NCI-H1092 treated with DMSO at 0.1 percent for 48 hours (cell line): ENCODE data around the gene LRFN4.
"Not testable (repeated sequence)": the region's sequence is repeated elsewhere in the genome, so short reads cannot be mapped to it uniquely, and the experiment has no call there.

Source experiments
- DNase-seq: peaks from one replicate; lab custom pipeline; 2025; lab: John Stamatoyannopoulos, UW

LRFN4 gene

GRCh38 chr11:66856496-66857233 lies at the start of gene LRFN4:
TSS of gene LRFN4 (plus strand) at chr11:66857064. CDS start at chr11:66857745, 681 bp downstream.
- peak; percentile 80 for DNase-seq

DNA sequence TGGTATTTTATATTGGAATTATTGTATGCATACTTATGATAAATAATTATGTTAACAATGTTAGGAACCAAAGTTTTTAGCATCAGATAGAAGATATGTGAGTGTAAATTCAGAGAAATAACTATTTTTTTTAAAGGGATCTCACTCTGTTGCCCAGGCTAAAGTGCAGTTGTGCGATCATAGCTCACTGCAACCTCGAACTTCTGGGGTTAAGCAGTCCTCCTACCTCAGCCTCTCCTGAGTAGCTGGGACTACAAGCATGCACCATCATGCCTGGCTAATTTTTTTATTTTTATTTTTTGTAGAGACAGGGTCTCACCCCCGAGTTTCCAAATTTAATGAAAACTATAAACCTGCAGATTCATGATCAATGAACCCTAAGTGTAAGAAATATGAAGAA lies 47.3 kb upstream of the LRFN4 start:
- DNase-seq: no peak

DNA sequence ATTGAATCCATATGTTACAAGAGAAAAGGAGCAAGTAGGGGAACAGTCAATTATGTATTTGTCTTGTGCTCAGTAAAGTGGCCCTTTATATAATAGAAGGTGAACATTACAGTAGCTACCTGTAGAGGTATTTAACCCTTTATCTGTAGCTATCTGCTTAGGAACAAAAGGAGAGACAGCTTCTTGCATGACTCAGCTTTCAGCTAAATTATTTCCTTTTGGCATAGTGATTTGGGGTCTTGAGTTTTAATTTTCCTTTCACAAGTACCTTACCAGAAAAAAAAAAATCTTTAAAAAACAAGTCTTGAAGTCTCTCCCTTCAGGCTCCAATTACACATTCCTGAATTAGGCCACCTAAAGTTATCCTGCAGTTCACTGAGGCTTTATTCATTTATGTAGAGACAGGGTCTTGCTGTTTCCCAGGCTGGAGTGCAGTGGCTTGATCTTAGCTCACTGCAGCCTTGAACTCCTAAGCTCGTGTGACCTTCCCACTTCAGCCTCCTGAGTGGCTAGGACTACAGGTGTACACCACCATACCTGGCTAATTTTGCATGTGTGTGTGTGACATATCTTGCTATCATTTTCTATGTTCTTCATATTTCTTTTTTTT lies 46.2 kb upstream of the LRFN4 start:
- no peak for DNase-seq

DNA sequence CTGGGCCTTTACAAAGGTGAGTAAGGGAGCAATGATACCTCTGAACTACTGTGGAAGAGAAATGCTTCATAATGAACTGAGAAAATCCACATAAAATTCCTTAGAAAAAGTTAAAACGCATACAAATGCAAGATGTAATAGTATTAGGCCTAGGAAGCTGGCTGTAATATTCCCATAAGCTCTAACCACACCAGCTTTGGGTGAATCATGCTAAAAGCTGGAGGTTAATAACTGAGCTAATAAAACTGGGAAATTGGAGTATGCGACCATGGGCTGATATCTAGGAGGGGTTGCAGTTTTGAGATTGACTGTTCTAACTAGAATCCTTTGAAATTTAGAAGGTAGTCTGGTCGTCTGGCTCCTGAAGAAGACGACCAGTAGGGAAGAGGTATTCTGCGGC lies 42.2 kb upstream of the LRFN4 start:
- DNase-seq: no peak

DNA sequence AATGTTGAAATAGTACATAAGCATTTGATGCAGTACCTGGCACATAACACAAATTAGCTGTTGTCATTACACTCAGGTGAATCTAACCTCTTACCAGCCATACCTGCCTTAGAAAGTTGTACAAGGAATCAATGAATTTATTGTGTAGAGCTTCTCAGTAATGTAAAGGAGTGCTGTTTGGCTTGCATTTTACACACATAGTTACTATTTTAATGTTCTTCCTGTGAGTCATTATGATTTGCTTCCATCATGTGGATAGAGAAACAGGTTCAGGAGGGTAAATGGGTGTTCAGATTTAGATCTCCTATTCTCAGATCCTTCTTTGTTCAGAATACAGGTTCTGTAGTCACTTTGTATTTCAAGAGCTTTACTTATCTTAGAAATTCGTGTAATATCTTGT lies 41.2 kb upstream of the LRFN4 start:
- no peak for DNase-seq

- DNase-seq: no peak
These were observed 38.5 kb upstream of the LRFN4 start for GRCh38 chr11:66818231-66818955.

GRCh38 chr11:66820381-66820780 lies 36.5 kb upstream of the LRFN4 start:
- no peak for DNase-seq

DNA sequence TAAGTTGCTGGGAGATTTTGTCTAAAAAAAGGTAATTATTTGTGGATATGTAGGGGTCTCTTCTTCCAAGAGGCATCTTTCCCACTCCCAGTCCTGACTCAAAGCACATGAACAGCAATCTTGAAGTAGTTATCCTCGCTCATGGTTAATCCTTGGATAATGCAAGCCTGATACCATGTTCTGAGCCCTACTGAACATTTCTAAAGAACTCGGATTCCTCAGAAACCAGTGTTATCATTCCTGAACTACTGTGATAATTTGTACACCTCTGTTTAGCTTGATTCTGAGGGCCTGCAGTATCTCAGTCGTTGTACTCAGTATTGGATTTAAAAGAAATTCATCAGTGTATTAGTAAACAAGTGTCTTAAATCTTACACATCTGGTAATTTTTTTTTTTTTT lies 36.0 kb upstream of the LRFN4 start:
- no peak for DNase-seq

GRCh38 chr11:66823700-66824099 lies 33.2 kb upstream of the LRFN4 start:
- DNase-seq: no peak

GRCh38 chr11:66824573-66824972 lies 32.3 kb upstream of the LRFN4 start:
- not testable (repeated sequence) for DNase-seq

GRCh38 chr11:66834539-66834845 lies 22.4 kb upstream of the LRFN4 start:
- no peak for DNase-seq

GRCh38 chr11:66834943-66835342 lies 21.9 kb upstream of the LRFN4 start:
- no peak for DNase-seq

DNA sequence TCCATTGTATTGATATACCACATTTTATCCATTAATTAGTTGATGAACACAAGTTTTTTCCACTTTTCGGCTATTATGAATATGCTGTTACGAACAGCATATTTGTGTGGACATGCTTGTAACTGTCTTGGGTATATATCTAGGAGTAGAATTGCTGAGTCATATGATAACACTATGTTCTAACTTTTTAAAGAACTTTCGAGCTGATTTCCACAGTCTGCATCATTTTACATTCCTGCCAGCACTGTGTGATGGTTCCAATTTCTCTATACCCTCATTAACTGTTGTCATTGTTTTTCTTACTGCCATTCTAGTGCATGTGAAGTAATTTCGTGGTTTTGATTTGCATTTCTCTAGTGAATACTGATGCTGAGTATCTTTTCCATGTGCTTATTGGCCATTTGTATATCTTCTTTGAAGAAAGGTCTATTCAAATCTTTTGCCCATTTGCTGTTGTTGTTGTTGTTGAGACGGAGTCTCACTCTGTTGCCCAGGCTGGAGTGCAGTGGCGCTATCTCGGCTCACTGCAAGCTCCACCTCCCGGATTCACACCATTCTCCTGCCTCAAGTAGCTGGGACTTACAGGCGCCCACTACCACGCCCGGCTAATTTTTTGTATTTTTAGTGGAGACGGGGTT lies 21.0 kb upstream of the LRFN4 start:
- no peak for DNase-seq

- DNase-seq: no peak
These were observed 16.4 kb upstream of the LRFN4 start for GRCh38 chr11:66840317-66841091.

DNA sequence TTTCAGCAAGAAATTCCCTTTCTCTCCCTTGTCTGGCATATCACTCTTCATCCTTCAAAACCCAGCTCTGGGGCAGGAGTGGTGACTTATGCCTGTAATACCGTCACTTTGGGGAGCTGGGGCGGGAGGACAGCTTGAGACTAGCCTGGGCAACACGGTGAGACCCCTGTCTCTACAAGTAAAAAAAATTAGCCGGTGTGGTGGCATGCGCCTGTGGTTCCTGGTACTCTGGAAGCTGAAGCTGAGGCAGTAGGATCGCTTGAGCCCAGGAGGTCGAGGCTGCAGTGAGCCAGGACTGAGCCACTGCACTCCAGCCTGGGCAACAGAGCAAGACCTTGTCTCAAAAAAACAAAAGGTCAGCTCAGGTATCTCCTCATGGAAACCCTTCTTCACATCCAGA lies 15.0 kb upstream of the LRFN4 start:
- no peak for DNase-seq

DNA sequence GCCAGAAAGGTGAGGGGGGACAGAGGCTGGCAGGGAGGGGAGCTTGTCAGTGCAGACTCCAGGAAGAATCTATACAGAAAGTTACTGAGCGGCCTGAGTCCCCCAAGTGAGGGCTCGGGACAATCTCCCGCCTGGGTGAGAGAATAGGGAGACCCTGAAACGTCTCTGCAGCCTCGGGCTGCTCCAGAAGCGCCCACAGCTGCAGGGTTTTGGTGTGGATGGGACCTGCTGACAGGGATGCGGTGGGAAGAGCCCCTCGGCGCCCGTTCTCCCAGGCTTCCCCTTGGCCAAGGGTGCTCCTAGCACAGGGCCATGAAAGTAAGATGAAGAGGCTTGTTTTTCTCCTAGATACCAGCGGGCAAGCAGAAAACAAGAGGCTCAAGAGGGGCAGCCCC lies 14.4 kb upstream of the LRFN4 start:
- no peak for DNase-seq

- DNase-seq: peak; percentile 88
These were observed 13.7 kb upstream of the LRFN4 start, which contains the start of gene RCE1 for GRCh38 chr11:66842896-66843775. TSS of gene RCE1 (plus strand) at chr11:66843441. CDS start at chr11:66843456, 15 bp downstream.

GRCh38 chr11:66843776-66844495 lies 12.9 kb upstream of the LRFN4 start:
- no peak for DNase-seq

- DNase-seq: no peak
These were observed 12.2 kb upstream of the LRFN4 start for GRCh38 chr11:66844496-66845142.
